SK-N-SH treated with all-trans-retinoic acid at 6 μM for 48 hours (cell line): ENCODE measurements around the gene ZDHHC17.

Experiments
- ARNTL ChIP-seq: fragments of 450-650 bp; formaldehyde crosslinking; IDR thresholded peaks from 2 replicates; pipeline ENCODE4 v1.5.0; 2020; ENCODE audit warnings: low read depth, mild to moderate bottlenecking, moderate library complexity, borderline replicate concordance
- CREB5 ChIP-seq: fragments of 250-450 bp; sonication (Bioruptor Pico); IDR thresholded peaks from 2 replicates; pipeline ENCODE4 v1.5.1; 2020; ENCODE audit warnings: low read depth, mild to moderate bottlenecking, moderate library complexity
- ESRRG ChIP-seq: fragments of 250-450 bp; sonication (Bioruptor Pico); IDR thresholded peaks from 2 replicates; pipeline ENCODE4 v1.6.1; 2021; ENCODE audit warnings: mild to moderate bottlenecking
- GLIS3 ChIP-seq: fragments of 250-450 bp; sonication (Bioruptor Pico); IDR thresholded peaks from 2 replicates; pipeline ENCODE4 v1.5.0; 2020; ENCODE audit warnings: mild to moderate bottlenecking, moderate library complexity
- OSR1 ChIP-seq: fragments of 250-450 bp; sonication (Bioruptor Pico); IDR thresholded peaks from 2 replicates; pipeline ENCODE4 v1.8.0; 2022; ENCODE audit warnings: moderate library complexity, mild to moderate bottlenecking, inconsistent platforms
- PATZ1 ChIP-seq: fragments of 250-450 bp; sonication (Bioruptor Pico); IDR thresholded peaks from 2 replicates; pipeline ENCODE4 v1.8.0; 2020; ENCODE audit warnings: mild to moderate bottlenecking, moderate library complexity, borderline replicate concordance
- PPARA ChIP-seq: fragments of 250-450 bp; sonication (Bioruptor Pico); IDR thresholded peaks from 2 replicates; pipeline ENCODE4 v1.5.0; 2020; ENCODE audit warnings: mild to moderate bottlenecking, borderline replicate concordance
- RARB ChIP-seq: fragments of 250-450 bp; sonication (Bioruptor Pico); IDR thresholded peaks from 2 replicates; pipeline ENCODE4 v1.8.0; 2021; ENCODE audit warnings: mild to moderate bottlenecking, moderate library complexity
- TCF4 ChIP-seq: fragments of 250-450 bp; sonication (Bioruptor Pico); IDR thresholded peaks from 2 replicates; pipeline ENCODE4 v1.8.0; 2021; ENCODE audit warnings: mild to moderate bottlenecking, moderate library complexity, borderline replicate concordance
- TOX ChIP-seq: fragments of 250-450 bp; sonication (Bioruptor Pico); IDR thresholded peaks from 2 replicates; pipeline ENCODE4 v1.8.0; 2021; ENCODE audit warnings: mild to moderate bottlenecking, moderate library complexity, borderline replicate concordance
- TSHZ2 ChIP-seq: fragments of 250-450 bp; sonication (Bioruptor Pico); IDR thresholded peaks from 2 replicates; pipeline ENCODE4 v1.5.0; 2020; ENCODE audit warnings: mild to moderate bottlenecking, moderate library complexity
- ZFP30 ChIP-seq: fragments of 450-650 bp; formaldehyde crosslinking; IDR thresholded peaks from 2 replicates; pipeline ENCODE4 v1.5.0; 2022; ENCODE audit warnings: mild to moderate bottlenecking, moderate library complexity
- ZNF565 ChIP-seq: fragments of 450-650 bp; formaldehyde crosslinking; conservative IDR thresholded peaks from 2 replicates; pipeline ENCODE4 v1.5.0; 2020; ENCODE audit warnings: low read depth, mild to moderate bottlenecking, moderate library complexity

- no peak for TF ChIP-seq GLIS3 (CRISPR knock-in tag)
- no peak for TF ChIP-seq TSHZ2
- TF ChIP-seq TCF4 = no peak
- TF ChIP-seq CREB5 (CRISPR knock-in tag) = no peak
- no peak for TF ChIP-seq PPARA (CRISPR knock-in tag)
- TF ChIP-seq PATZ1 = no peak
- TF ChIP-seq OSR1 (CRISPR knock-in tag) = no peak
- TF ChIP-seq TOX (CRISPR knock-in tag) = no peak
- no peak for TF ChIP-seq ZNF565 (CRISPR knock-in tag)
- no peak for TF ChIP-seq ZFP30 (CRISPR knock-in tag)
- TF ChIP-seq RARB (CRISPR knock-in tag) = no peak
- TF ChIP-seq ARNTL = no peak
- TF ChIP-seq ESRRG (CRISPR knock-in tag) = no peak
These were observed 95.7 kb downstream of the ZDHHC17 start for GRCh38 chr12:76859611-76860010.
